Astrocyte (in vitro differentiated cells and primary cell): ENCODE data around the gene DGKZ. TPM values are rescaled to one million over a fixed set of nuclear protein-coding genes. Genes with fewer than 3 reads are reported as not detected.

Source experiments
- DNase-seq: peaks from one replicate; pipeline ENCODE4 v3.0.0-alpha.2; 2010; ENCODE audit warnings: low read depth
- FAIRE-seq: peaks from 2 replicates; lab custom pipeline; 2011; peaks lifted over from hg19 to GRCh38; lab: Jason Lieb, UNC
- H2AFZ ChIP-seq: 2 replicates; pipeline ENCODE4 v1.6.0; 2012; ENCODE audit warnings: low read depth, low read length, inconsistent platforms
- H3K27ac ChIP-seq: 2 replicates; pipeline ENCODE4 v1.5.1; 2011; ENCODE audit warnings: low read depth, low read length, inconsistent platforms
- H3K27me3 ChIP-seq: 2 replicates; pipeline ENCODE4 v1.6.0; 2011; ENCODE audit warnings: low read length, inconsistent platforms; ENCODE audit not compliant: insufficient read depth
- H3K36me3 ChIP-seq: 2 replicates; pipeline ENCODE4 v1.5.1; 2011; ENCODE audit warnings: low read length, inconsistent platforms; ENCODE audit not compliant: insufficient read depth
- H3K4me1 ChIP-seq: 2 replicates; pipeline ENCODE4 v1.5.1; 2011; ENCODE audit warnings: low read length, inconsistent platforms; ENCODE audit not compliant: insufficient read depth
- H3K4me2 ChIP-seq: 2 replicates; pipeline ENCODE4 v1.6.0; 2012; ENCODE audit warnings: low read length, inconsistent platforms
- H3K4me3 ChIP-seq: 2 replicates; pipeline ENCODE4 v1.5.1; 2011; ENCODE audit warnings: low read depth, mild to moderate bottlenecking, low read length, inconsistent platforms; ENCODE audit not compliant: insufficient read depth
- H3K79me2 ChIP-seq: 2 replicates; pipeline ENCODE4 v1.6.0; 2012; ENCODE audit warnings: mild to moderate bottlenecking, low read length, inconsistent platforms; ENCODE audit not compliant: insufficient read depth
- H3K9ac ChIP-seq: 2 replicates; pipeline ENCODE4 v1.6.0; 2012; ENCODE audit warnings: mild to moderate bottlenecking, low read length, inconsistent platforms
- H3K9me3 ChIP-seq: 2 replicates; pipeline ENCODE4 v1.5.1; 2012; ENCODE audit warnings: low read depth, mild to moderate bottlenecking, low read length, inconsistent platforms; ENCODE audit not compliant: insufficient read depth
- H4K20me1 ChIP-seq: 2 replicates; pipeline ENCODE4 v1.6.0; 2012; ENCODE audit warnings: low read length, inconsistent platforms; ENCODE audit not compliant: insufficient read depth
- H3K27ac Mint-ChIP-seq: one replicate; pipeline ENCODE4 v1.8.0; 2021; ENCODE audit warnings: mild to moderate bottlenecking, mixed read lengths; ENCODE audit not compliant: unreplicated experiment
- H3K27me3 Mint-ChIP-seq: one replicate; pipeline ENCODE4 v1.8.0; 2021; ENCODE audit warnings: low read depth, mixed read lengths; ENCODE audit not compliant: unreplicated experiment
- H3K36me3 Mint-ChIP-seq: one replicate; pipeline ENCODE4 v1.8.0; 2021; ENCODE audit warnings: low read depth, mixed read lengths; ENCODE audit not compliant: unreplicated experiment
- H3K4me1 Mint-ChIP-seq: one replicate; pipeline ENCODE4 v1.8.0; 2021; ENCODE audit warnings: low read depth, mixed read lengths; ENCODE audit not compliant: unreplicated experiment
- H3K4me3 Mint-ChIP-seq: one replicate; pipeline ENCODE4 v1.8.0; 2021; ENCODE audit warnings: mild to moderate bottlenecking, moderate library complexity, mixed read lengths; ENCODE audit not compliant: unreplicated experiment
- H3K9me3 Mint-ChIP-seq: one replicate; pipeline ENCODE4 v1.8.0; 2021; ENCODE audit warnings: mild to moderate bottlenecking, mixed read lengths; ENCODE audit not compliant: unreplicated experiment
- CTCF ChIP-seq: IDR thresholded peaks from 2 replicates; pipeline ENCODE4 v1.5.1; 2011; ENCODE audit warnings: low read depth, mild to moderate bottlenecking, inconsistent platforms, low read length, moderate library complexity; ENCODE audit not compliant: insufficient read depth
- EZH2 ChIP-seq: IDR thresholded peaks from 2 replicates; pipeline ENCODE4 v1.6.1; 2012; ENCODE audit warnings: mild to moderate bottlenecking, low read length, inconsistent platforms; ENCODE audit not compliant: insufficient read depth
- total RNA-seq: library from RNA; stranded (reverse); gene quantifications from 2 replicates; pipeline ENCODE4 v1.2.1, GENCODE V29; 2021

Gene DGKZ
- total RNA-seq, 1 donor from 2014 or later = 59.3 TPM

GRCh38 chr11:46373787-46374740 lies 26.8 kb downstream of the DGKZ start:
- H3K27ac Mint-ChIP-seq = no peak overlapping the region
- no peak overlapping the region for H3K4me3 ChIP-seq
- no peak for FAIRE-seq
- TF ChIP-seq CTCF = no peak
- no peak for TF ChIP-seq EZH2
- no peak overlapping the region for H3K4me3 Mint-ChIP-seq
- H2AFZ ChIP-seq = no peak overlapping the region
- H3K27me3 Mint-ChIP-seq = no peaks in the 10 kb centered on the region
- H3K36me3 Mint-ChIP-seq = peaks cover 19% of the 10 kb centered on the region
- peaks cover 3% of the 10 kb centered on the region for H3K4me1 ChIP-seq
- peaks cover 9% of the 10 kb centered on the region for H4K20me1 ChIP-seq
- no peak overlapping the region for H3K9ac ChIP-seq
- H3K4me1 Mint-ChIP-seq = no peaks in the 10 kb centered on the region
- no peaks in the 10 kb centered on the region for H3K9me3 ChIP-seq
- no peaks in the 10 kb centered on the region for H3K9me3 Mint-ChIP-seq
- no peaks in the 10 kb centered on the region for H3K36me3 ChIP-seq
- no peak overlapping the region for H3K4me2 ChIP-seq
- no peak overlapping the region for H3K27ac ChIP-seq
- H3K79me2 ChIP-seq = no peaks in the 10 kb centered on the region
- no peaks in the 10 kb centered on the region for H3K27me3 ChIP-seq
- DNase-seq = no peak

- Histone ChIP-seq H3K4me2 (no peak overlapping the region), H3K4me1 (no peaks in the 10 kb centered on the region), H3K36me3 (no peaks in the 10 kb centered on the region), H3K27ac (no peak overlapping the region), H3K9me3 (no peaks in the 10 kb centered on the region), H3K79me2 (no peaks in the 10 kb centered on the region), H2AFZ (no peak overlapping the region), H4K20me1 (peaks cover 4% of the 10 kb centered on the region), H3K27me3 (no peaks in the 10 kb centered on the region), H3K9ac (no peak overlapping the region), H3K4me3 (no peak overlapping the region)
- Mint-ChIP-seq H3K4me3 (no peak overlapping the region), H3K9me3 (no peaks in the 10 kb centered on the region), H3K36me3 (peaks cover 15% of the 10 kb centered on the region), H3K4me1 (no peaks in the 10 kb centered on the region), H3K27ac (no peak overlapping the region), H3K27me3 (no peaks in the 10 kb centered on the region)
- FAIRE-seq (no peak), DNase-seq (no peak)
- TF ChIP-seq EZH2 (no peak), CTCF (no peak)
Measured at GRCh38 chr11:46374815-46375214, 27.6 kb downstream of the DGKZ start.
